Inferior parietal cortex (tissue), 1 donor: ENCODE results near the gene ATG9B.

ENCODE experiments used
- DNase-seq: peaks from one replicate; pipeline ENCODE4 v3.0.0-alpha.2; 2016; ENCODE audit errors: extremely low spot score

Gene ATG9B

DNA sequence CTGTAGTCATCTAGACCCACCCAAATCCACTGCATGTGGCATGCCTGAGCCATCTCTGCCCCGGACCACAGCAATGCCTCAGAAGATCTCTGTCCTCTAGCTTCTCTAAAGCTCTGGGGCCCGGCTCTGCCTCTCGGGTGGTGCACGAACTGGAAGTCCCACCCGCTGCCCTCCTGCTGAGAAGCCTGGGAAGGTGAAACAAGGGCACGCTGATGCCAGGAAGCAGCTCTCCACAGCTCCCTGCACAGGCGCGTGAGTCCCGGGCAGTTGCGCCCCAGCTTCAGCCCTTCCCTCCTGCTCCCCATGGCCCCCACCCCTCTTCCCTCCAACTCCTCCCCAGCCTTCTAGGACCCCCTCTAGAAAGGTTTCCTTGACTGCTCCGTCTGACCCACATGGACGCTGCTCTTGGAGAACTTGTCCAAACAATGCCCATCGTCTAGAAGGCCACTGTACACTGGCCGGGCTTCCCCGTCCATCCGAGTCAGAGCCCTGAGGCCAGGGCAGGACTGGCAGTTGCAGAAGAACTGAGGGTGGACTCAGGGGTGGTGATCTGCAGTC, 58.9 kb downstream of the ATG9B start:
- DNase-seq = no peak
